GM18502 (cell line): ENCODE results near the gene KRTAP20-3.

Experiments used
- ATAC-seq: cut with Tn5 transposase; IDR thresholded peaks from one replicate; pipeline ENCODE4 v1.9.1; 2021; ENCODE audit warnings: mild to moderate bottlenecking; ENCODE audit not compliant: unreplicated experiment, poor library complexity

Gene KRTAP20-3

DNA sequence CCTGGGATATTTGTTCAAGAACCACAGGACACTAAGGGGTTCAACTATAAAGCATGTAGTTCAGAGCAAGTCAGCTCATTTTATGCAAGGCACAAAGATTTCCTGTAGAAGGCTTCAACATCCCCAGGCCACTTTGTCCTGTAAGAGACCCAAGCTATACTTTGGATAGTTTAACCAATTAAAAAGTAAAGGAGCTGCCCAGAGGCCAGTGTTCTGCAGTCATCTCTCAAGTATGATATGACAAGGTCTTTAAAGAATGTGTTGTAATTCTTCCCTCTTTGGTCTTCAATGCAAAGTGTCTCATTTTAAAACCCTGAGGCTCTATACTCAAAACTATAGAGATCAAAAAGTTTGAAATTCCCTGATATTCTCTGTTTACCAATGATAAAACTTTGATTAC lies 34.1 kb downstream of the KRTAP20-3 start:
- ATAC-seq, result no peak

DNA sequence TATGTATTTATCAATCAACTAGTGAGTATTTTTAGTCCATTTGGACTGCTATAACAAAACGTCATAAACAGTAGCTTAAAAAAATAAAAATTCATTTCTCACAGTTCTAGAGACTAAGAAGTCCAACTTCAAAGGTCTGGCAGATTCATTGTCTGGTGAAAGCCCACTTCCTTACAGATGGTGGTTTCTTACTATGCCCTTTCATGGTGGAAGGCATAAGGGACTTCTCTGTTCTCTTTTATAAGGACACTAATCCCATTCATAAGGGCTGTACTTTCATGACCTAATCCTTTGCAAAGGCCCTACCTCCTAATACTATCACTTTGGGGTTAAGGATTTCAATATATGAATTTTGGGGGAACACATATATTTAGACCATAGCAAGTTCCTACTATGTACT lies 37.9 kb downstream of the KRTAP20-3 start:
- ATAC-seq, result no peak

DNA sequence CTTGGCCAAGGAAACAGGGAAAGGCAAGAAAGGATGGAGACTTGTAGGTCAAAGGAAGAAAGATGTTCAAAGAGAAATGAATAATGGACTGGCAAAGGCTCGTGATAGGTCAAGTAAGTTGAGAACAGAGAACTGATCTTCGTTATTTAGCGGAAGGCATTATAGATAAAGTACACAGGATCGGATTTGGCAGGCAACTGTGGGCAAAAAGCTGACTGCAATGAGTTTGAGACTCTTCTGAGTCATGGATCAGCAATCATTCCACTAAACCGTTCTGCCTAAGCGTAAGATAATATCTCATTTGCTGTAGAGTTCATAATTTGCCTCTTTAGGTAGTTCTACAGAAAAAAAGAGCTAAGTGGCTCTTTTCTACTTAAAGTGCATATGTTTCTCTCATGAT lies 41.8 kb downstream of the KRTAP20-3 start:
- no peak for ATAC-seq

DNA sequence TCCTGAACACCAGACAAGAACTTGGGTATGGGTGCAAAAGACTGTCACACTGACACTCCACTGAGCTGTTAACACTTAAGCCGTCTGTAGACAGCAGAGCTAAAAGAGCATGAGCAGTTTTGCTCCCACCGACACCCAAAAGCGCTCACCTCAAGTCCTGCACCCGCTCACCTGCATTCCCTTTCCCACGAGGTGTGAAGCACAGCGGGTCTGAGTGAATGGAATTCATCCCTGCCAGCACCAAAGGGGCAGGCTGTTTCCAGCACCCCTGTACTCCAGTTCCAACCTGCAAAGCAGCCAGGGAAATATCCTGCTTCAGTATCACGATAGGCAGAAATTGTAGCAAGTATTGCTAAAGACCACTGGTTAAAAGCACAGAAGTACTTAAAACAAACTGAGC lies 47.2 kb downstream of the KRTAP20-3 start:
- ATAC-seq, result no peak
